T follicular helper cell (primary cell): ENCODE measurements around the gene CIITA.
"Not testable (repeated sequence)": the region's sequence is repeated elsewhere in the genome, so short reads cannot be mapped to it uniquely, and the experiment has no call there.

Source experiments
- DNase-seq: peaks from one replicate; pipeline ENCODE4 v3.0.0-alpha.2; 2020; ENCODE audit warnings: low read depth

CIITA gene

DNA sequence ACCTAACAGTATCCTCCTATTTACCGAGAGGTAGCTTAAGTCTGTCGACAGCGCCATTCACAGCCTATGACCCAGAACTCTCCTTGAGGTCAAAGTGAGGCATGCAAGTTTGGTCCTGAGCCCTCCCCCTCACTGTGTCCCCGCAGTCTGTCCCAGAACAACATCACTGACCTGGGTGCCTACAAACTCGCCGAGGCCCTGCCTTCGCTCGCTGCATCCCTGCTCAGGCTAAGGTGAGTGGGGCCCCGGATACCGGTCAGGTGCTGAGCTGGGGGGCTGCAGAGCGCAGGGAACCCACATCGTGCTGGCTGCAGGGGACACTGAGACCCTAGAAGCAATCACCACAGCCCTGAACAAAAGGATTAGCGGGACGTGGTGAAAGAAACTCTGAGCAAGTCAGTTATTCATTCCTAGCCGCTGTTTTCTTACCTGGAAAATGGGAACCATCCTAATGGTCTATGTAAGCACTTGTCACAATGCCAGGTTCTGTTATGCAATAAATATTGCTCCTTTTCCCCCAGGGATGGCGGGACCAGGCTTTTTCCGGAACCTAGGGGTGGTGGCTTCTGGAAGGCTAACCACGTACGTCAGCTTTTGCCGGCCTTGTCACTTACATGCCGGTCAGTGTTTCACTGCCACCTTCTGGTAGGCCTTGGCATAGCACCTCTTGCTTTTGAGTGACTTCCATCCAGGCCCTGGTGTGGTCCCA lies 41.4 kb downstream of the CIITA start:
- DNase-seq, result peak; percentile 61

DNA sequence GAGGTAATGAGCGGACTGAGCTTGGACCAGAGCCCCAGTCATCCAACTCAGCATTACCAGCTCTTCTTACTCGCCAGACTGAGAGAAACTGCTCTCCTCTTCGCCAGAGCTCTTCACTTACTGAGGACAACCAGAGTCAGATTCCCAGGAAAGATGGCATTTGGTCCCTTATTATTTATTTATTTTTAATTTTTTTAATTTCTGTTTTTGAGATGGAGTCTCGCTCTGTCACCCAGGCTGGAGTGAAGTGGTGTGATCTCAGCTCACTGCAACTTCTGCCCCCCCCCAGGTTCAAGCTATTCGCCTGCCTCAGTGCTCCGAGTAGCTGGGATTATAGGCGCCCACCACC lies 42.0 kb downstream of the CIITA start:
- DNase-seq, result no peak

GRCh38 chr16:10920726-10921427 lies 43.9 kb downstream of the CIITA start:
- DNase-seq, result no peak

DNA sequence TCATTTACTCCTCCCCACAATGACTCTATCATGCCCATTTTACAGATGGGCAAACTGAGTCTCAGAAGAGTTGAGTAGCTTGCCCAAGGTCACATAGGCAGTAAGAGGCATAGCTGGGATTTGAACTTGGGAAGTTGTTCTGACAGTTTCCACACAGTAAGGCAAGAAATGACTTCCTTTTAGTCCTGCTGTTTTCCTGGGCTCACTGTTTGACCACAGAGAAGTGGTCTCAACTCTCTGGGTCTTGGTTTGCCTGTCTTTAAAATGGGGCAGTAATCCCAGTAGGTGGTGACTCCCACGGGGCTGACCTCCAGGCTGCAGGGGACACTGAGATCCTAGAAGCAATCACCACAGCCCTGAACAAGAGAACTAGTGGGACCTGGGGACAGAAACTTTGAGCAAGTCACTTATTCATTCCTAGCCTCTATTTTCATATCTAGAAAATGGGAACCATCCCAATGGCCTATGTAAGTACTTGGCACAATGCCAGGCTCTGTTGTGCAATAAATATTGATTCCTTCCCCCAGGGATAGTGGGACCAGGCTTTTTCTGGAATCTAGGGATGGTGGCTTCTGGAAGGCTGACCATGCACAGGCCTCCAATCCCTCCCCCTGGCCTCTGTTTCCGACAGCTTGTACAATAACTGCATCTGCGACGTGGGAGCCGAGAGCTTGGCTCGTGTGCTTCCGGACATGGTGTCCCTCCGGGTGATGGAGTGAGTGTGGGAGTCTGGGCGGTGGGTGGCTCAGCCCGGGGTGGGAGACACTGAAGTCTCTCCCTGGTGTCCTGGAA lies 44.7 kb downstream of the CIITA start:
- no peak for DNase-seq

DNA sequence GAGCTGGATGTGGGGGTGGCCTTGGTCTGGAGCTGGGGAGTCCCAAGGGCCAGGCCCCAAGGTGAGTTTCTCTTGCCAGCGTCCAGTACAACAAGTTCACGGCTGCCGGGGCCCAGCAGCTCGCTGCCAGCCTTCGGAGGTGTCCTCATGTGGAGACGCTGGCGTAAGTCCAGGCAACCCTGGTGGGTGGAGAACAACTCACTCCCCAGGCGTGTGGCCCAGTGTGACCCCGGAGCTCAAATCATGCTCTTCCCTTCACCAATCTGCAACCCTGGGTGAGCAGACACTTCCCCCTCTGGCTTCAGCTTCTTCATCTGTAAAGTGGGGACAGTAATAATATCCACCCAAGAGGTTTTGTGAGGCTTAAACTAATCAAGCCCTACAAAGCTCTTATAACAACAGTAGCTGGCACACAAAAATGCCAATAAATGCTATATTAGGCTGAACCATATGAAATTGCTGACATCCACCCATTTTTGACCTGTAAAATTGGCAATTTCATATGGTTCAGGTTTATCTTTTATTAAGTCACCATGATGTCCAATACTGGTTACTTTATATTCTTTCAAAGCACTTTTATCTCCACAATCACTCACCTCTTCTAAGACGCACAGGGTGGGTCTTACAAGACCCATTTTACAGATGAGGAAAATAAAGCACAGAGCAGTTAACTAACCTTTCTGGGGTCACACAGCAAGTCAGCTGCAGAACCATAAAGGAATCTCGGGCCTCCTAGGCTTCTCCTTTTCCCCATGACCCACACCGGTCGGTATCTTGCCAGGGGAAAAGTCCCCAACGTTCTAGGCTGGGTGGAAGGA lies 45.5 kb downstream of the CIITA start:
- DNase-seq, result no peak

DNA sequence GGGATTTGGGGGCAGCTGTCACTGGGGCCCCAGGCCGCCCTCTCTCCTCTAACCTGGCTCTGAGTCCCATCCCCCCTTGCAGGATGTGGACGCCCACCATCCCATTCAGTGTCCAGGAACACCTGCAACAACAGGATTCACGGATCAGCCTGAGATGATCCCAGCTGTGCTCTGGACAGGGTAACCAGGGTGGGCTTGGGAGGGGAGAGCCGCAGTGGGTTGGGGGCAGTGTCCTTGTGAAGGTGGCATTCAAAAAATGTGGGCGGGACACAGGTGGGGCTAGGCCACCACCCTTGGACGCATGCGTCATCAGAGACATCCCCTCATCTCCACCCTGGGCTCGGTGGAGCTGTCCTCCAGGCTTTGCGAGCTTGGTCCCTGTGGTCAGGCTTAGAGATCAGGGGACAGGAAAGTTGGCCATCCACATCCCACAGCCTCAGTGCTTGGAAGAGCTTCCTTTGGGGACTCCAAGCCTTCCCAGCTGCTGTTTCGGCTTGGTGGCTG lies 46.2 kb downstream of the CIITA start:
- DNase-seq, result no peak

DNA sequence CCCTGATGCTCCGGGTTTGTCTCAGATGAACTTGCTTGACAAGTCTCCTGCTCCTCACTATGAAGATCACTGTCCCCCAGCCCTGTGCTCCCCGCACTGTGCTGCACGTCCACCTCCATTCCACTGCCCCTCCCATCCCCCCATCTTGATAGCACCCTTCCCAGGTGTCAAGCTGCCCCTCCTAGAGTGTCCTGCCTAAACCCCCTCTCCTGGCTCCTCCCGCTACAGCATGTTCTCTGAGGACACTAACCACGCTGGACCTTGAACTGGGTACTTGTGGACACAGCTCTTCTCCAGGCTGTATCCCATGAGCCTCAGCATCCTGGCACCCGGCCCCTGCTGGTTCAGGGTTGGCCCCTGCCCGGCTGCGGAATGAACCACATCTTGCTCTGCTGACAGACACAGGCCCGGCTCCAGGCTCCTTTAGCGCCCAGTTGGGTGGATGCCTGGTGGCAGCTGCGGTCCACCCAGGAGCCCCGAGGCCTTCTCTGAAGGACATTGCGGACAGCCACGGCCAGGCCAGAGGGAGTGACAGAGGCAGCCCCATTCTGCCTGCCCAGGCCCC lies 46.7 kb downstream of the CIITA start:
- DNase-seq, result no peak

DNA sequence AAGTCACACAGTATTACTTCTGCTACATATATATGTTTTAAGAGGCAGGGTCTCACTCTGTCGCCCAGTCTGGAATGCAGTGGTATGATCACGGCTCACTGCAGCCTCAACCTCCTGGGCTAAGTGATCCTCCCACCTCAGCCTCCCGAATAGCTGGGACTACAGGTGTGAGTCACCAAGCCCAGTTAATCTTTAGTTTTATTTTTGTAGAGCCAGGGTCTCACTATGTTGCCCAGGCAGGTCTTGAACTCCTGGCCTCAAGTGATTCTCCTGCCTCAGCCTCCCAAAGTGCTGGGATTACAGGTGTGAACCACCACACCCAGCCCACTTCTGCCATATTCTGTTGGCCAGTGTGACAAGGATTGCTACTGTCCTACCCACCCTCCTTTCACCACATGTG lies 48.3 kb downstream of the CIITA start:
- DNase-seq, result not testable (repeated sequence)

- no peak for DNase-seq
Measured at GRCh38 chr16:10926094-10926493, 49.1 kb downstream of the CIITA start.

- no peak for DNase-seq
Measured at GRCh38 chr16:10926867-10927266, 49.9 kb downstream of the CIITA start.

- DNase-seq, result no peak
Measured at GRCh38 chr16:10927497-10928112, 50.6 kb downstream of the CIITA start.

DNA sequence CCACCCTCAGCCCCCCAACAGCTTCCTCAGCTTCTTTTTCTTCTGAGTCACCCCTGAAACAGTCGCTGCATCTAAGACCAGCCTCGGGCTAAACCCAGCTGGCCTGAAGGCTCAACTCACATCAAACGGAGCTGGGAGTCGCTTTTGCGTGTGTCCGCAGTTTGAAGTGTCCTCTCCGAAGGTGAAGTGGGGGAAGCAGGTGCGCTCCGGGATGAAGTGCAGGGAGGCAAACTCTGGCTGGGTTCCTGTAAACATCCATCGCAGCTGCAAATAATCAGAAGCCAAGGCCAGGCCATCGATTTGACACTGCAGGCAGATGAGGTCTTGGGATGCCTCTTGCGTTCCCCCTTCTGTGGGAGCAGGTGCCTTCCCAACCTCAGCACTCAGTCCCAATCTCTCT lies 52.1 kb downstream of the CIITA start:
- DNase-seq, result not testable (repeated sequence)

DNA sequence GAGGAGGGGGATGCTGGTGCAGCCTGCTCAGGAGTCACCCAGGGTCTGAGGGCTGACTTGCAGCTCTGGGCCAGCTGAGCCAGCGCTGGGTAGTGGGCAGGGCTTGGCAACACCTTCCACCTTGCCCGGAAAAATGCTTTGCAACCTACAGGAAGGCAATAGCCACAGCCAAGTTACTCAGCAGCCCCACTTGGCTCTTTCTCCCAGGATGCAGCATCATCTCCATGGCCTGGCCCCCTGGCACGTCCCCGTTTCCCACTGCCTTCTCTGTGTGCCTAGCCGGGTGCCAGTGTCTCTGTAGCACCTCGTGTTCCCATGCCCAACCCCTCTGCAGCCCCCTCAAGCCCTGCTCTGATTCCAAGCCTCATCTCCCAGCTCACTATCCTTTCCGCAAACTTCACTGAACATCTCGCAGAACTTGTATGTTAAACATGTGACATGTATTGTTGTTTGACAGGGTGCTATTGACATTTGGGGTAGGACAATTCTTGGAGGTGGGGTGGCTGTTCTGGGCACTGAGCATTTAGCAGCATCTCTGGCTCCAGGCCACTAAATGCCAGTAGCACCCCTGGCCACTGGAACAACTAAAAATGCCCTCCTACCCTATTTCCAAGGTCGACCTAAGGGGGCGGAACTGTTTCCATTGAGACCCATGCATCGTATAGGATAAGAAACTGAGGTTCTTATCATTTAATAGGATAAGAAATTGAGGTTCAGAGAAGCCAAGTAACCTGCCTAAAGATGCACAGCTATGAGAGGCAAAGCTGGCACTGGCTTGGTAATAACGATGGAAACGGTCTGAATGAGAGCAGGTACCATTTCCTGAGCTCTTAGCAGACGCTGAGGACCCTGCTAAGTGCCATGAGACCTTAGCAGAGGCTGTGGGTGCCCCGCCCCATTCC lies 53.1 kb downstream of the CIITA start:
- no peak for DNase-seq

DNA sequence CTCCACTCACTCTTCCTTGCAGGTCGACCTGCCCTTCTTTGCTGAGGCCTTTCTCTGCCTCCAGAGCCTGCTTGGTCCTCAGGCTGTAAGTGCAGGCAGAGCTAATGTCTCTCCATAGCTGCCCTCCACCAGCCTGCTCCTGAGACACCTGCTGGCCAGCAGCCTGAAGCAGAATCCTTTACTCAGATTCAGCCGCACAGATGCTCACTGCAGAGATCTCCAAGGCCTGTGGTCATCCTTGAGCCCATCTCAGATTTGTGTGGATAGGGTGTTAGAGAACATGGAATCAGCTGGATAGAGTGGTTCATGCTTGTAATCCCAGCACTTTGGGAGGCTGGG lies 53.7 kb downstream of the CIITA start:
- no peak for DNase-seq

DNA sequence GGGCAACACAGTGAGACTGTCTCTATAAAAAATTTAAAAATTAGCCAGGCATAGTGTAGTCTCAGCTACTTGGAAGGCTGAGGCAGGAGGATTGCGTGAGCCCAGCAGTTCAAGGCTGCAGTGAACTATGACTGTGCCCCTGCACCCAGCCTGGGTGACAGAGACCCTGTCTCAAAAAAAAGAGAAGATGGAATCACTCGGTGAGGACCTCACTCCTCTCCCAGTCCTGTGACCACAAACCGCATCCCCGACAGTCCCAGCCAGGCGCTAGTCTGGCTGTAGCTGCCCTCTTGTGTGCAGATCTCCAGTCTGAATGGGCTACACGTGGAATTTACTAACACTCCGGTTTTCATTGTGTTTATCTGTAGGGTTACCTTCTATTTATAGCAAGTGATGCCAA lies 54.1 kb downstream of the CIITA start:
- no peak for DNase-seq

GRCh38 chr16:10931977-10932632 lies 55.1 kb downstream of the CIITA start:
- DNase-seq, result no peak

GRCh38 chr16:10932959-10933710 lies 56.1 kb downstream of the CIITA start:
- DNase-seq, result no peak

DNA sequence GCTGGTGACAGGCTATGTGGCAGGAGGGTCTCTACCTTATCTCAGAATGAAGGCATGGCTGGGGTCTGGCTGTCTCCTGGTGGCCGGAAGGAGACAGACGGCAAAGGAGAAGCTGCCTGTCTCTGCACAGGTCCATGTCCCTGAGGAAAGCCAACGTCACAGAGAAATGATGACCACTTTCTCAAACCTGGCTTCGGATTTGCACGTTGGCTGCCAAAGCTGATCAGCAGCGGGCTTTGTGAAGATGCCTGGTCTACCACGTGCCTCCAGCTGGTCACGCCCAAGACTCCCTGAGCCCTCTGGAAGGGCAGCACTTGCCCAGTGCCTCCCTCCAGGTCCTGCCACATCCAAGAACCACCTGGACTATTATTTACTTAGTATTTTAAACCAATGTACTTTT lies 56.9 kb downstream of the CIITA start:
- no peak for DNase-seq
